ENCODE measurements around the gene COA3. TPM values are rescaled to one million over a fixed set of nuclear protein-coding genes. Genes with fewer than 3 reads are reported as not detected.

COA3 gene
- total RNA-seq, 1 donor from 2014 or later, result 93.9 TPM

DNA sequence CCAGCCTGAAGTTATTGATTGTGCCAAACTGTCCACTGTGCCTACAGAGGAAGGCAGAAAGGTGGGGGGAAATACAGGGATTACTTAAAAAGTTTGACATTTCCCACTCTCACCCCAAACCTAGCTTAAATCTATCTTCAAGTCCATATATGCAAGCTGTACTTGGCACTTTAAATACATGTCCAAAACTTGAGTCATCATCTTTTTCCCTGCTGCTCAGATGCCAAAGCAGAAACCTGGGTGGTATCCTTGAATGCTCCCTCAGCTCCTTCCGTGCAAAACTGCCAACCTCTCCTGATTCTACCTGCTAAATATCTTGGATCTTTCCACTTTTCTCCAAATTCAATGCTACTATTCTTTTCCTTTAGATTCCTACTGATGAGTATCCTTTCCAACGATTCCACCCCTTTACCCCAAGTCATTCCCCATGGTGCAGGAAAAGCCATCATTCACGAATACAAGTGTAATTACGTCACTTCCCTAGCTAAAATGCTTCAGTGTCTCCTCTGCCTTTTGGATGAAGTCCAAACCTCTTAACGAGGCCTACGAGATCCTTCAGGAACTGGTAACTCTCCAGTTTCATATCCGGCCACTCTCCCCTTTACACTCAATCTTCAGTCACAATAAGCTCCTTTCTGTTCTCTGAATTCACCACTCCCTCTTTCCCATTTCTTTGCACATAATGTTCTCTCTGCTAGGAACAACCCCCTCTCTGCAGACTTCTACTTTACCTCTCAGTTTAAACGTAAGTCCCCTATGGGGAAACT lies 16.3 kb upstream of the COA3 start:
- TF ChIP-seq, protein P1, sequence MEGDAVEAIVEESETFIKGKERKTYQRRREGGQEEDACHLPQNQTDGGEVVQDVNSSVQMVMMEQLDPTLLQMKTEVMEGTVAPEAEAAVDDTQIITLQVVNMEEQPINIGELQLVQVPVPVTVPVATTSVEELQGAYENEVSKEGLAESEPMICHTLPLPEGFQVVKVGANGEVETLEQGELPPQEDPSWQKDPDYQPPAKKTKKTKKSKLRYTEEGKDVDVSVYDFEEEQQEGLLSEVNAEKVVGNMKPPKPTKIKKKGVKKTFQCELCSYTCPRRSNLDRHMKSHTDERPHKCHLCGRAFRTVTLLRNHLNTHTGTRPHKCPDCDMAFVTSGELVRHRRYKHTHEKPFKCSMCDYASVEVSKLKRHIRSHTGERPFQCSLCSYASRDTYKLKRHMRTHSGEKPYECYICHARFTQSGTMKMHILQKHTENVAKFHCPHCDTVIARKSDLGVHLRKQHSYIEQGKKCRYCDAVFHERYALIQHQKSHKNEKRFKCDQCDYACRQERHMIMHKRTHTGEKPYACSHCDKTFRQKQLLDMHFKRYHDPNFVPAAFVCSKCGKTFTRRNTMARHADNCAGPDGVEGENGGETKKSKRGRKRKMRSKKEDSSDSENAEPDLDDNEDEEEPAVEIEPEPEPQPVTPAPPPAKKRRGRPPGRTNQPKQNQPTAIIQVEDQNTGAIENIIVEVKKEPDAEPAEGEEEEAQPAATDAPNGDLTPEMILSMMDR (conservative IDR thresholded peaks at IDR 0.05), result no peak
- Mint-ChIP-seq H3K4me1 (ENCODE audit: unreplicated experiment) (no peaks in the 10 kb centered on the region), H3K4me3 (no peak overlapping the region), H3K36me3 (peaks cover 22% of the 10 kb centered on the region), H3K9me3 (no peaks in the 10 kb centered on the region), H3K27me3 (no peaks in the 10 kb centered on the region), H3K27ac (no peak overlapping the region)
- DNase-seq (ENCODE audit: extremely low spot score, unreplicated experiment), result no peak

GRCh38 chr17:42809250-42809649 lies 10.7 kb upstream of the COA3 start:
- Mint-ChIP-seq H3K4me3 (no peak overlapping the region), H3K36me3 (peaks cover 12% of the 10 kb centered on the region), H3K4me1 (ENCODE audit: unreplicated experiment) (peaks cover 10% of the 10 kb centered on the region), H3K27ac (no peak overlapping the region), H3K9me3 (no peaks in the 10 kb centered on the region), H3K27me3 (no peaks in the 10 kb centered on the region)
- no peak for DNase-seq (ENCODE audit: extremely low spot score, unreplicated experiment)
- TF ChIP-seq, protein P1 (conservative IDR thresholded peaks at IDR 0.05), result no peak

DNA sequence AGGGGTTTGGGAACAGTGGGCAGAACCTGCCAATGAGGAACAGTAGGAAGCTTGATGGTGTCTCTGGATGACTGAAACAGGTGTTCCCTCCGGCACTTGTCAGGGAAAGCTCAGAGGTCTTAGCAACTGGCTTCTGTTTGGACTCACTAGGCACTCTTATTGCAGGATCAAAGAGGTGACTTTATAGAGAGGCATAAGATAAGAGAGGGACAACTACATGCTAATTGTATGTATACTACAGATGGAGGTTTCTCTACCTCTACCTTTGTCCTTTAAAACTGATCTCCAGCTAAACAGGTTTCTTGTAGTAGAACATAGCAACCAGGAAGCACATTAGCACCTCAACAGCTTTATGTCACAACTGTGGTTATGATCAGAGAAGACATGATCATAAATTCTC lies 7.7 kb upstream of the COA3 start:
- Mint-ChIP-seq H3K27ac (no peak overlapping the region), H3K4me1 (ENCODE audit: unreplicated experiment) (peaks cover 10% of the 10 kb centered on the region), H3K27me3 (peaks cover 4% of the 10 kb centered on the region), H3K4me3 (no peak overlapping the region), H3K9me3 (no peaks in the 10 kb centered on the region), H3K36me3 (peaks cover 6% of the 10 kb centered on the region)
- TF ChIP-seq, protein P1 (conservative IDR thresholded peaks at IDR 0.05), result no peak
- no peak for DNase-seq (ENCODE audit: extremely low spot score, unreplicated experiment)

GRCh38 chr17:42804918-42805367 lies 6.4 kb upstream of the COA3 start:
- Mint-ChIP-seq H3K36me3 (peaks cover 4% of the 10 kb centered on the region), H3K4me1 (ENCODE audit: unreplicated experiment) (peaks cover 10% of the 10 kb centered on the region), H3K9me3 (no peaks in the 10 kb centered on the region), H3K27ac (peak overlapping the region; percentile 58), H3K27me3 (peaks cover 12% of the 10 kb centered on the region), H3K4me3 (no peak overlapping the region)
- DNase-seq (ENCODE audit: extremely low spot score, unreplicated experiment), result no peak
- TF ChIP-seq, protein P1 (conservative IDR thresholded peaks at IDR 0.05), result no peak

DNA sequence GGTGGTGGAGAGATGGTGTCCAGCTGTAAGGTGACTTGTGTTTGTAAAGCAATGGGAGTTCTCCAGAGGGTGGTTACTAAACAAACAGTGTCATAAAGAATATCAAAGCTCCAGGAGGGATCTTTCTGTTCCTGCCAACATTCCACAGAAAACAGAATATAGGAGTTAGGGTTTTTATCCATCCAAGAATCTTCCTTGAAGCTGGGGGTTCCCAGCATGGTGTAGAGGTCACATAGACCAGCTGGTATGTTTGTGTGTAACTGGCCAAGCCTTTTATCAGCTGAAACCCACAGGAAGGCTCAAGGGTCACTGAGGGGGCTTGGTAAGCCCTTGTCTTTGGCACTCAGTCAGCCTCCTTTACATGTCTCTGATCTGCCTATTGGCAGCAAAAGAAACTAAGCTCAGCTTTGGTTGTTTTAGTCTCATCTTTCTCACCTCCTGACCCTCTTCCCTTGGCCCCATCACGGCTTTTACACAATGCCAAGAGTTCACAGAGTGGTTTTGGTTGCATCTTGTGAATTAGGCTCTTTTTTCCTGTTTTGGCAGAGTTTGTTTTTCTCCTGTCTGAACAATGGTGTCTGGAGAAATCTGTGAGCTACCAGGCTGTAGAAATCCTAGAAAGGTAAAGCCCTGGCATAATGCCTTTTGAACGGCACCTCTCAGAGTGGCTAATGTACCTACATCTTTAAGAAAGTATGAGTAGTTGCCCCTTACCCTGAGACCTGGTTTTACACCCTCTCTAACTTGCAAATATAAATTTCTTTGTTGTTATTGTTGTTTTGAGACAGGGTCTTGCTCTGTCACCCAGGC lies 4.8 kb upstream of the COA3 start:
- Mint-ChIP-seq H3K4me3 (no peak overlapping the region), H3K4me1 (ENCODE audit: unreplicated experiment) (peaks cover 17% of the 10 kb centered on the region), H3K27me3 (peaks cover 15% of the 10 kb centered on the region), H3K9me3 (peaks cover 5% of the 10 kb centered on the region), H3K36me3 (peaks cover 3% of the 10 kb centered on the region), H3K27ac (no peak overlapping the region)
- TF ChIP-seq, protein P1 (conservative IDR thresholded peaks at IDR 0.05), result no peak
- no peak for DNase-seq (ENCODE audit: extremely low spot score, unreplicated experiment)
